Common myeloid progenitor, CD34-positive (primary cell): ENCODE measurements around the gene EXOC2.

Experiments used
- CTCF ChIA-PET: fragments of 350-600 bp; sonication (Branson Sonifier 250); formaldehyde crosslinking; loops from one replicate; lab custom pipeline; 2021; ENCODE audit warnings: antibody characterized with exemption; lab: Charles Lee
- POLR2A ChIA-PET: fragments of 350-600 bp; sonication (Branson Sonifier 250); formaldehyde crosslinking; loops from one replicate; lab custom pipeline; 2021; ENCODE audit warnings: antibody characterized with exemption; lab: Charles Lee
- DNase-seq, 3 donors: peaks; one replicate each; pipeline versions ENCODE4 v3.0.0 to v3.0.0-alpha.2; 2013
- H3K27ac ChIP-seq, 2 experiments: 1 replicate in 1 of 2; 2 replicates in 1 of 2; pipeline ENCODE4 v1.7.0; 2013; ENCODE audit warnings: inconsistent platforms in 2 of 2, low read length in 2 of 2, mild to moderate bottlenecking in 2 of 2, low read depth in 1 of 2, moderate library complexity in 1 of 2; ENCODE audit not compliant: severe bottlenecking in 2 of 2, insufficient read depth in 1 of 2, poor library complexity in 1 of 2
- H3K27me3 ChIP-seq, 5 experiments: replicated peaks in 2 of 5; 1 replicate in 3 of 5; 2 replicates in 2 of 5; pipeline versions ENCODE4 v1.6.1 to v1.7.0; 2013; ENCODE audit warnings: low read length in 4 of 5, mild to moderate bottlenecking in 2 of 5, moderate library complexity in 2 of 5, inconsistent platforms in 1 of 5; ENCODE audit not compliant: insufficient read depth in 5 of 5, control insufficient read depth in 4 of 5
- H3K36me3 ChIP-seq, 4 experiments: 1 replicate in 2 of 4; 2 replicates in 2 of 4; pipeline versions ENCODE4 v1.6.1 to v1.7.0; 2013; ENCODE audit warnings: low read length in 3 of 4, control low read depth in 1 of 4, mild to moderate bottlenecking in 1 of 4; ENCODE audit not compliant: control insufficient read depth in 4 of 4, insufficient read depth in 4 of 4
- H3K4me1 ChIP-seq, 4 experiments: 1 replicate in 3 of 4; 2 replicates in 1 of 4; pipeline versions ENCODE4 v1.6.1 to v1.7.1; 2013; ENCODE audit warnings: low read length in 3 of 4, mild to moderate bottlenecking in 3 of 4, control low read depth in 1 of 4, inconsistent platforms in 1 of 4, moderate library complexity in 1 of 4; ENCODE audit not compliant: control insufficient read depth in 4 of 4, insufficient read depth in 4 of 4; ENCODE audit errors: control extremely low read depth in 1 of 4
- H3K4me3 ChIP-seq, 7 experiments: 1 replicate in 4 of 7; 2 replicates in 3 of 7; pipeline versions ENCODE4 v1.5.1 to v1.7.0; 2013; ENCODE audit warnings: mild to moderate bottlenecking in 7 of 7, low read length in 6 of 7, moderate library complexity in 6 of 7, inconsistent platforms in 2 of 7, low read depth in 2 of 7, control low read depth in 1 of 7; ENCODE audit not compliant: insufficient read depth in 4 of 7, control insufficient read depth in 1 of 7; ENCODE audit errors: extremely low read depth in 1 of 7
- H3K9me3 ChIP-seq, 5 experiments: 1 replicate in 4 of 5; 2 replicates in 1 of 5; pipeline versions ENCODE4 v1.6.1 to v1.7.1; 2013; ENCODE audit warnings: low read length in 4 of 5, mild to moderate bottlenecking in 2 of 5, inconsistent platforms in 1 of 5, low read depth in 1 of 5, moderate library complexity in 1 of 5; ENCODE audit not compliant: control insufficient read depth in 4 of 5, insufficient read depth in 2 of 5; ENCODE audit errors: control extremely low read depth in 1 of 5
- whole genome bisulfite sequencing: methylation state at CpG from one replicate; pipeline ENCODE4 v1.1.5; 2013; ENCODE audit not compliant: insufficient coverage; 5-methylcytosine and 5-hydroxymethylcytosine counted together

The EXOC2 gene

GRCh38 chr6:540490-540889 lies 152.4 kb downstream of the EXOC2 start:
- Histone ChIP-seq H3K27me3 (no peaks in the 10 kb centered on the region), H3K9me3 (peaks cover 0 to 18% (median 4%) of the 10 kb centered on the region in 5 experiments), H3K27ac (no peak overlapping the region), H3K4me1 (no peaks in the 10 kb centered on the region), H3K36me3 (peaks cover 4 to 54% (median 8%) of the 10 kb centered on the region in 4 experiments), H3K4me3 (no peak overlapping the region)
- POLR2A ChIA-PET = no interaction called here
- DNase-seq = peak in 2 of 3 donors; percentile 17 to 28
- CTCF ChIA-PET = no interaction called here

GRCh38 chr6:537114-537513 lies 155.8 kb downstream of the EXOC2 start:
- Histone ChIP-seq H3K9me3 (peaks cover 0 to 16% (median 3%) of the 10 kb centered on the region in 5 experiments), H3K27ac (no peak overlapping the region), H3K4me1 (no peaks in the 10 kb centered on the region), H3K36me3 (peaks cover 2 to 37% (median 6%) of the 10 kb centered on the region in 4 experiments), H3K4me3 (no peak overlapping the region), H3K27me3 (no peaks in the 10 kb centered on the region)
- DNase-seq = no peak
- POLR2A ChIA-PET = no interaction called here
- WGBS = 97% methylated on average over 56 of the region's 56 CpGs
- CTCF ChIA-PET = no interaction called here

GRCh38 chr6:530425-530824 lies 162.5 kb downstream of the EXOC2 start:
- no peak for DNase-seq
- no peaks in the 10 kb centered on the region for H3K9me3 ChIP-seq
- no peak overlapping the region for H3K4me3 ChIP-seq
- no peaks in the 10 kb centered on the region for H3K27me3 ChIP-seq
- H3K27ac ChIP-seq = no peak overlapping the region
- CTCF ChIA-PET = interaction anchor here (0.8 to 1.4 kb wide), 2 partner anchors 30 to 342 kb away, joined by 3 to 4 read pairs; no protein-coding TSS in a partner anchor
- WGBS = 98% methylated on average over 8 of the region's 9 CpGs
- POLR2A ChIA-PET = no interaction called here
- peaks cover 0 to 9% (median 3%) of the 10 kb centered on the region in 4 experiments for H3K36me3 ChIP-seq
- H3K4me1 ChIP-seq = no peaks in the 10 kb centered on the region

DNA sequence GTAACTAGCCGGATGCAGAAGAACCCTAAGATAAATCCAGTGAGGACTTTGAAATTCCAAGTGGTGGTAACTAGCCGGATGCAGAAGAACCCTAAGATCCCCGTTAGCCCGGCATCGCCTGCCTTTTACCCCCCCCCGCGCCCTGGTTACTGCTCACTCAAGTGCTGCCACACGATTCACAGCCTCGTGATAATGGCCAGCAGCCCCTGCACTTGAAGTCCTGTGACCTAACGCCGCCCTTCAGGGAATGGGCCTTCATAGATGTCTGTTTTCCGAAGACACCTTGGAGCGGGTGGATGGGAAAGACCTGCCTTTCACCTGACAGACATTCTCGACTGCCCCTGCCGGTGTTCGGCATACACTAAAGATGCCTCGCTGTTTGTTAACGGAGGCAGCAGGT lies 163.9 kb downstream of the EXOC2 start:
- H3K4me3 ChIP-seq = no peak overlapping the region
- H3K27me3 ChIP-seq = no peaks in the 10 kb centered on the region
- no peak overlapping the region for H3K27ac ChIP-seq
- H3K9me3 ChIP-seq = no peaks in the 10 kb centered on the region
- no peak for DNase-seq
- peaks cover 0 to 9% (median 3%) of the 10 kb centered on the region in 4 experiments for H3K36me3 ChIP-seq
- CTCF ChIA-PET = no interaction called here
- no peaks in the 10 kb centered on the region for H3K4me1 ChIP-seq
- POLR2A ChIA-PET = no interaction called here
- WGBS = 96% methylated on average over 18 of the region's 18 CpGs

GRCh38 chr6:527989-528673 lies 164.8 kb downstream of the EXOC2 start:
- 94% methylated on average over 4 of the region's 8 CpGs for WGBS
- Histone ChIP-seq H3K4me1 (no peaks in the 10 kb centered on the region), H3K27me3 (no peaks in the 10 kb centered on the region), H3K9me3 (no peaks in the 10 kb centered on the region), H3K27ac (no peak overlapping the region), H3K4me3 (no peak overlapping the region), H3K36me3 (peaks cover 0 to 9% (median 2%) of the 10 kb centered on the region in 4 experiments)
- POLR2A ChIA-PET = no interaction called here
- DNase-seq = no peak
- CTCF ChIA-PET = no interaction called here

DNA sequence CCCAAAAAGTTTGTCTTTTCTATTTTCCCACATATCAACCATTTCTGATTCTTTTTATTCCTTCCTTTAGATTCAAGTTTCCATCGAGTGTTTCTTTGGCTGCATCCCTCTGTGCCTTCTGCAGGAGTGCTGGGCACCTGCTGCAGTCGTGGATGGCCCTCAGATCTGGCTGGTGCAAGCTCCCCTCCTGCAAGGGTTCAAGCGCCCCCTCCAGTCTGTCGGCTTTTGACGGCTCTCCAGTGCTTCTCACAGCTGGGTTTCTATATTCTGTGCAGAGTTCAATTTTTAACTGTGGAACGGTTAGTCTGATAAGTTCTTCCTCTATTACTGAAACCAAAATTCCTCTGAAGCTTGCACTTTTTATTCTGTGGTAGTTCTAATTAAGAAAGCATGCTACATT lies 168.1 kb downstream of the EXOC2 start:
- Histone ChIP-seq H3K4me1 (no peaks in the 10 kb centered on the region), H3K36me3 (peaks cover 0 to 13% (median 8%) of the 10 kb centered on the region in 4 experiments), H3K27ac (no peak overlapping the region), H3K27me3 (no peaks in the 10 kb centered on the region), H3K9me3 (peaks cover 0 to 8% (median 4%) of the 10 kb centered on the region in 5 experiments), H3K4me3 (no peak overlapping the region)
- 80% methylated on average over 5 of the region's 6 CpGs for WGBS
- POLR2A ChIA-PET = no interaction called here
- no peak for DNase-seq
- CTCF ChIA-PET = no interaction called here

DNA sequence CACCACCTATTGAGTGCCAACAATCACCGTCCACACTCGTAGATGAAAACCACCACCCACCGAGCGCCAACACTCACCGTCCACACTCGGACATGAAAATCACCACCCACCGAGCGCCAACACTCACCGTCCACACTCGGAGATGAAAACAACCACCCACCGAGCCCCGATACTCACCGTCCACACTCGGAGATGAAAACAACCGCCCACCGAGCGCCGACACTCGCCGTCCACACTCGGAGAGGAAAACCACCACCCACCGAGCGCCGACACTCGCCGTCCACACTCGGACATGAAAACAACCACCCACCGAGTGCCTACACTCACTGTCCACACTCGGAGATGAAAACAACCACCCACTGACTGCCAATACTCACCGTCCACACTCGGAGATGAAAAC lies 172.1 kb downstream of the EXOC2 start:
- Histone ChIP-seq H3K4me3 (no peak overlapping the region), H3K4me1 (no peaks in the 10 kb centered on the region), H3K27ac (no peak overlapping the region), H3K27me3 (no peaks in the 10 kb centered on the region), H3K36me3 (peaks cover 0 to 14% (median 10%) of the 10 kb centered on the region in 4 experiments), H3K9me3 (peaks cover 0 to 19% (median 5%) of the 10 kb centered on the region in 5 experiments)
- ChIA-PET POLR2A (no interaction called here), CTCF (no interaction called here)
- WGBS = 93% methylated on average over 23 of the region's 31 CpGs
- no peak for DNase-seq
